Measurements from ENCODE around the gene PTGES3.

DNA sequence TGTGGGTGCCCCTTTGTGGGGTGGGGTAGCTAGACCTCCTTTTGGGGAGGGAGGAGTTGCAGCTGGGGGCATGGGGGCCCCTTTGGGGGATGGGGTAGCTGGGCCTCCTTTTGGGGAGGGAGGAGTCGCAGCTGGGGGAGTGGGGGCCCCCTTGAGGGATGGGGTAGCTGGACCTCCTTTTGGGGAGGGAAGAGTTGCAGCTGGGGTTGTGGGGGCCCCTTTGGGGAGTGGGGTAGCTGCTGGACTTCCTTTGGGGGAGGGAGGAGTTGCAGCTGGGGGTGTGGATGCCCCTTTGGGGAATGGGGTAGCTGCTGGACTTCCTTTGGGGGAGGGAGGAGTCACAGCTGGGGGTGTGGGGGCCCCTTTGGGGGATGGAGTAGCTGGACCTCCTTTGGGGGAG lies 30.1 kb upstream of the PTGES3 start:
- TF ChIP-seq, protein P1, sequence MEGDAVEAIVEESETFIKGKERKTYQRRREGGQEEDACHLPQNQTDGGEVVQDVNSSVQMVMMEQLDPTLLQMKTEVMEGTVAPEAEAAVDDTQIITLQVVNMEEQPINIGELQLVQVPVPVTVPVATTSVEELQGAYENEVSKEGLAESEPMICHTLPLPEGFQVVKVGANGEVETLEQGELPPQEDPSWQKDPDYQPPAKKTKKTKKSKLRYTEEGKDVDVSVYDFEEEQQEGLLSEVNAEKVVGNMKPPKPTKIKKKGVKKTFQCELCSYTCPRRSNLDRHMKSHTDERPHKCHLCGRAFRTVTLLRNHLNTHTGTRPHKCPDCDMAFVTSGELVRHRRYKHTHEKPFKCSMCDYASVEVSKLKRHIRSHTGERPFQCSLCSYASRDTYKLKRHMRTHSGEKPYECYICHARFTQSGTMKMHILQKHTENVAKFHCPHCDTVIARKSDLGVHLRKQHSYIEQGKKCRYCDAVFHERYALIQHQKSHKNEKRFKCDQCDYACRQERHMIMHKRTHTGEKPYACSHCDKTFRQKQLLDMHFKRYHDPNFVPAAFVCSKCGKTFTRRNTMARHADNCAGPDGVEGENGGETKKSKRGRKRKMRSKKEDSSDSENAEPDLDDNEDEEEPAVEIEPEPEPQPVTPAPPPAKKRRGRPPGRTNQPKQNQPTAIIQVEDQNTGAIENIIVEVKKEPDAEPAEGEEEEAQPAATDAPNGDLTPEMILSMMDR (IDR thresholded peaks at IDR 0.05), result no peak
- no peak for TF ChIP-seq POLR2A (IDR thresholded peaks at IDR 0.05)

Measured in upper lobe of left lung (tissue), 4 donors.